GM19395 (cell line): Measurements from ENCODE around the gene SMYD2.

Source experiments
- ATAC-seq: cut with Tn5 transposase; IDR thresholded peaks from one replicate; pipeline ENCODE4 v1.9.1; 2021; ENCODE audit warnings: mild to moderate bottlenecking, moderate library complexity; ENCODE audit not compliant: unreplicated experiment

Gene SMYD2

DNA sequence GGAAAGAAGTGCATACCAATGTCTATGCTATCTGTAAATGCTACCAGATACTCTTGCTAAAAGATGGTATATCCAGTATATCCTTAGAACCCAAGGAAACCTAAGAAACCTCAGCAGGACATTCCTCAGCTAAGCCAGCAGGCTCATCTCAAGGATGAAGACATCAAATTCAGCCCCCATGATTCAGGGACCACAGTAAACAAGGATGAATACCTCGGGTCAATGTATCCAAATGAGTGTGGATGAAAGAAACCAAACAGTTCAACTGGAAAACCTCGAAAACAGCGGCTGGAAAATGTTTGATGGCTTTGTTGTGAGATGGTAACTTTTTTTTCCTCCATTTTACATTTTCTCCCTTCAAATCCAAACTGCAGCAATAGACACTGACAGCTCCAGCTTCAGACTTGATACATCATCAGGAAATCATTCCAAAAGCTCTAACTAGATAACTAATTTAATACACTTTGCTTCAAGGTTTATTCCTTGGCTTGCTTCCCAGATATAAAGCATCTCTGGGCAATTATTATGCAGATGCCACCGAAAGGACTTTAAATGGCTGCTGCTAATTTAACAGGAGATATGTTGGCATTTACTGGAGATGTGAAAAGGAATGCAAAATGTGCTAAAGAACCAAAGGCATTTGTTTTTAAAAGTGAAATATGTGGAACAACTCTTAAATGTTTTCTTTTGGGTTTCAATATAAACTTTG, 73.6 kb downstream of the SMYD2 start:
- ATAC-seq: no peak

DNA sequence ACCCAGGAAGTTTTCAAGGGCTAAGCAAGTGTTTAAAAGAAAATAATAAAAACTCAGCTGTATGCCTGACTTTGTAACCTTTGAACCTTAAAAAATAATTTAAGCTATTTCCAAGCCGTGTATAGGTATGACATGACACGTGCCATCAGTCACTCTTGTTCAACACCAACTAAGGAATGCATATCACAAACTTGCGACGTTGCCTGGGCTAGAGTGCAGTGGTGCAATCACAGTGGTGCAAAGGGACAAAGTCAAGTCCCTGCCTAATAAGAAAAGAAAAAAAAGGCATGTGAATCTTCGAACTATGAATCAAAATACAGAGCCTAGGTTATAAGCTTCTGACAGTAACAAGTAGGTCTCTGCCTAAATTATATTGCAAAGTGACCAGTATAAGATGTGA, 79.2 kb downstream of the SMYD2 start:
- no peak for ATAC-seq

- ATAC-seq: no peak
Measured at GRCh38 chr1:214360525-214361164, 79.7 kb downstream of the SMYD2 start.

- no peak for ATAC-seq
Measured at GRCh38 chr1:214361636-214362035, 80.7 kb downstream of the SMYD2 start.

- ATAC-seq: no peak
Measured at GRCh38 chr1:214362188-214362882, 81.4 kb downstream of the SMYD2 start.

GRCh38 chr1:214363386-214363785, 82.4 kb downstream of the SMYD2 start:
- no peak for ATAC-seq

GRCh38 chr1:214364386-214364785, 83.4 kb downstream of the SMYD2 start:
- ATAC-seq: no peak

DNA sequence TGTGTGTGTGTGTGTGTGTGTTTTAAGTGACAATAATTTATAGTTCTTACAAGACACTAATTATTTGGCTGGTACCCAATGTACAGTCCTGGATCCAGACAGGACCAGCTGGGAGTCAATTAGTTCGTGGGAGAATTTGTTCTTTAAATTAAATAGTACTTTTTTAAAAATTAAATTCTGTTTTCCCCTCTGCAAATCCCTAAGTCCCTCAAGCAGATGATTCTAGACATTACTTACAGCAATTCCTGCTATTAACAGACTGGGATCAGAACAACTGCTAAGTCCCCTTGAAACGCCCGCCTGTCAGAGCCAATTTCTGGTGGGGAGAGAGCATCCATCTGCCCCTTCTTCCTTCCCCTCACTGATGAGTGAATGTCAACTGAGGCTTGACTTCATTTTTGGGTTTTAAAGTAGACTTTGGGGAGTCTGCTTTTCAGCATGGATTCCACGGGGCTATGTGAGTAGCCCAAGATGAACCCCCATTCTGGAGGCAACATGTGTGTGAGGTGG, 83.9 kb downstream of the SMYD2 start:
- no peak for ATAC-seq

GRCh38 chr1:214367841-214368240, 86.9 kb downstream of the SMYD2 start:
- no peak for ATAC-seq

- ATAC-seq: no peak
Measured at GRCh38 chr1:214369364-214369763, 88.4 kb downstream of the SMYD2 start.

- ATAC-seq: no peak
Measured at GRCh38 chr1:214370615-214371014, 89.7 kb downstream of the SMYD2 start.

DNA sequence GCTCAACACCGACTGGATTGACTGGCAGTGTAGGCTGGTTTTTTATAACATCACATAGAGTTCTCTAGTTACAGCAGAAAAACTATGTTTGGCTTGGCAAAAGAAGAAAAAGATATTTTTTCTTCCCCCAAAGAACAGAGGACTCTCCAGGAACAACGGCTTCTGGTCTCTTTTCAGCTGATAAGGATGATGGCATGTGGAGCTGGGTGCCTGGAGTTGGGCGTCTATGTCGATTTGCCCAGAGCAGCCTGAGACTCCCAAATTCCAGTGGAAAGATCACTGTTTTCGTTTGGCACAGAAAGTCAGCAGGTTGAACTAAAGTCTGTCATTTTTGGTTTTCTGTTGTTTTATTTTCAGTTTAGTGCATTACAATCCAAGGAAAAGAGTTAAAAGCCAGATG, 91.1 kb downstream of the SMYD2 start:
- ATAC-seq: no peak

DNA sequence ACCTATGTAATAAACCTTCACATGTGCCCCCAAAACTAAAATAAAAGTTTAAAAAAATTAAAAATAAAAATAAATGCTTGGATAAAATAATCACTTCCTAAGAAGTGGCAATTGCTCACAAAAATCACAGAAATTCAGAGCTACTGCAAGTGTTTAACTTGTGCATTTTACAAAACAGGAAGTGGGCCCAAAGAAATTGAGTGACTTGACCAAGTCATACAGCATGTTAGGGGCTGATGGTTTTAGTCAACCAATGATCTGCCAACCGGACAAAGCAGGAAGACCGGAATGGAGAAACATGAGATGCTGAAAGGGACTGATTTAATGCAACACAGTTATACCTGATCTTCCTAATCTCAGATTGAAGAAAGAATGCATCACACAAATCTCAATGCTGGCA, 96.5 kb downstream of the SMYD2 start:
- ATAC-seq: no peak

- ATAC-seq: no peak
Measured at GRCh38 chr1:214377886-214378285, 96.9 kb downstream of the SMYD2 start.

DNA sequence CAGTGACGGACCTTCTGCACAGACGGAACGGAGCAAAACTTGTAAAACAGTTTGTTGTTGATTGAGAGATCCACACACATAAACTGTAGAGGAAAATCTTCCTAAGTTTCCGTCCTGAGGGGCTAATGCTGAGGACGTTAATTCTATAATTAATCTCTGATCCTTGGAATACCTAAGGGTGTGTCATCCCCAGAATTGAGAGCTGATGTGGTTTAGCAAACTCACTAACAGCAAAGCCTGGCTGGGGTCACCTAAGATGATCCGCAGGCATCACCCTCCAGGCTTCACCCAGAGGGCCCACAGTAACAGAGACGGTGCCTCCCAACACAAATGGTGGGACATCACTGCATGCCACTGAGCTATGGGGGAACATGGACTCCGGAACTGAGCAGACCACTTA, 97.5 kb downstream of the SMYD2 start:
- no peak for ATAC-seq

GRCh38 chr1:214379236-214379970, 98.4 kb downstream of the SMYD2 start:
- no peak for ATAC-seq

- no peak for ATAC-seq
Measured at GRCh38 chr1:214380396-214380795, 99.4 kb downstream of the SMYD2 start.

DNA sequence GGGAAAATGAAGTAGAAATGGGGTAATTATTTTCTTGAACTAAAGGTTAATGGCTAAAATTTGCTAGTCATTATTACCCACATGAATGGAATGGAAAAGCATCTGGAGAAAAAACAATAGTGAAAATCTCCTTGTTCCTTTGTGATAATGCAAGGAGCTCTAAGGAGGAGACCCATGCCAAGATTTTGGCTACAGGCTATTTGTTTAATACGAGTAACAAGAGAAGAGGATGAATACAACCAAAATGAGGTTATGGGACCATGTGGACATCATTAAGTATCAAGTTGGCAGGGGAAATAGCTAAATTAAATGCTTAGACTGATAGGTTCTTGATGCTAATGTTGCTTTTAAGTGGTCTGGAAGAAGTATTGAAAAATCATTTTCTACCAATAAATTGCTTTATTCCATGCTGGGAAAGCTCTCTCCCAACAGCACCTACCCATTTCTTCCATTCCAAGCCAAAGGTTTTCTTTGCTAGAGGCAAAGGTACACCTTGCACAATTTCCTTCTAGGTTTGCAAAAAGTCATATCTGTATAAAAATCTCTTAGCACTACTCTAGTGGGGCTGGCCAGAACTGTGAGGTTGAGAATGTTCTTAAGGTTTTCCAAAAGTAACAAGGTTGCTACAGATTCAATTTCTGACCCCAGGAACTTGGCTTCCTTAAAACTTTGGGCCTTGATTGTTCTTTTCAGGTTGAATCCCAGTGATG, 100.2 kb downstream of the SMYD2 start:
- ATAC-seq: no peak

DNA sequence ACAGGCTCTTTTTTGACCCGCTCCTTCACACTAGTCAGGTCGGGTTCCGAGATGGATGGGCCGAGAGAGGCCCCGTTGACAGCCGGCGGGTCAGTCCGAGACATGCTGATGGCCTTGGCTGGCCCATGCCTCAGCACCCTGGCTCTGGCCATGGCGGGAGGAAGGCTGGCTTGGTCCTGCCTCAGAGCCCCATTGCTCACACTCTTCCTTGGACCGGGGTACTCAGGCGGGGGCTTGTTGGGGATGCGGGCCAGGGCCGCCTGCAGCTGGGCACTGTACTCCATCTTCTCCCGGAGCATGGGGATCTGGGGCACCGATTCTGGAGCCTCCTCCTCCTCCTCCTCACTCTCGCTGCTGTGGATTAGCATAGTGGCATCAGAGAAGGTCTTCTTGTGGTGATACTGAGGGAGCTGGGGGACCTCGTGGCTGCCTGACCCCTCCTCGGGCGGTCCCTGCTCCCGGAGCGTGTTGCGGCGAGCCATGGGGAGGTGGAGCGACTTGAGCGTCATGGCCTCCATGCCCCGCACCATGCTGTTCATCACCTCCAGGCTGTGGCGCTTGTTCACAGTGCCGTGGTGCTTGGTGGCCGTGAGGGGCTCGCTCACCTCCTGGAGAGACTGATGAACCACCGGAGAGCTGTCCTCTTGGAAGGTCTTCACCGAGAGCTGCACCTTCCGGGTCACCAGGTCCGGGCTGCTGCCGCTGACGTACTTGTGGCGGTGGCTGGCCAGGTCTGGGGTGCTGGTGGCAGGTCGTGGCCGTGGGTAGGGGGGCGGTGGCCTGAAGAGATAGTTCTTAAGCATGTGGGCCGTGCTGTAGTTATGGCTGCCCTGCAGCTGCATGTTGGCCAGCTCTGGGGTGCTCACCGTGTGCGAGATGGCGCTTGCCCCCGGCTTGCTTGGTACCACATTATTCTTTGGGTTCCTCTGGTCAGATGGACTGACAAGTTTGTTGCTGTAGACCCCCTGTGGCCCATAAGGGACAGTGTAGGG, 102.7 kb downstream of the SMYD2 start:
- ATAC-seq: no peak
